GM23248 (cell line): Measurements from ENCODE around the gene SH3BGRL2. TPM values are rescaled to one million over a fixed set of nuclear protein-coding genes. Genes with fewer than 3 reads are reported as not detected.

Experiments used
- DNase-seq: peaks from one replicate; pipeline ENCODE4 v3.0.0-alpha.2; 2015
- H2AFZ ChIP-seq: fragments of 200-600 bp; sonication (generic); 2 replicates; pipeline ENCODE4 v1.6.1; 2016; ENCODE audit warnings: antibody characterized with exemption
- H3F3A ChIP-seq: fragments of 200-600 bp; sonication (generic); 2 replicates; pipeline ENCODE4 v1.6.1; 2016; ENCODE audit warnings: mild to moderate bottlenecking, antibody characterized with exemption, mixed run types; ENCODE audit not compliant: insufficient read depth
- H3K27ac ChIP-seq: fragments of 200-600 bp; sonication (generic); 2 replicates; pipeline ENCODE4 v1.5.1; 2016; ENCODE audit warnings: mild to moderate bottlenecking
- H3K27me3 ChIP-seq: fragments of 200-600 bp; sonication (generic); replicated peaks from 2 replicates; pipeline ENCODE4 v1.6.1; 2016; ENCODE audit warnings: mild to moderate bottlenecking; ENCODE audit not compliant: insufficient read depth
- H3K36me3 ChIP-seq: fragments of 200-600 bp; sonication (generic); 2 replicates; pipeline ENCODE4 v1.6.1; 2016; ENCODE audit warnings: low read depth, mild to moderate bottlenecking
- H3K4me1 ChIP-seq: fragments of 200-600 bp; sonication (generic); 2 replicates; pipeline ENCODE4 v1.6.1; 2016; ENCODE audit warnings: mild to moderate bottlenecking; ENCODE audit not compliant: insufficient read depth
- H3K4me2 ChIP-seq: fragments of 200-600 bp; sonication (generic); one replicate; pipeline ENCODE4 v1.6.1; 2016; ENCODE audit warnings: mild to moderate bottlenecking; ENCODE audit not compliant: unreplicated experiment
- H3K4me3 ChIP-seq: fragments of 200-600 bp; sonication (generic); 2 replicates; pipeline ENCODE4 v1.5.1; 2016; ENCODE audit warnings: mild to moderate bottlenecking
- H3K79me2 ChIP-seq: fragments of 200-600 bp; sonication (generic); 2 replicates; pipeline ENCODE4 v1.6.1; 2016; ENCODE audit warnings: mild to moderate bottlenecking; ENCODE audit not compliant: insufficient read depth
- H3K9ac ChIP-seq: fragments of 200-600 bp; sonication (generic); 2 replicates; pipeline ENCODE4 v1.6.1; 2016; ENCODE audit warnings: mild to moderate bottlenecking
- H3K9me2 ChIP-seq: fragments of 200-600 bp; sonication (generic); 2 replicates; pipeline ENCODE4 v1.6.1; 2016; ENCODE audit warnings: mixed run types, mild to moderate bottlenecking, moderate library complexity; ENCODE audit not compliant: insufficient read depth
- H3K9me3 ChIP-seq: fragments of 200-600 bp; sonication (generic); one replicate; pipeline ENCODE4 v1.6.1; 2017; ENCODE audit warnings: low read depth
- H4K20me1 ChIP-seq: fragments of 200-600 bp; sonication (generic); 2 replicates; pipeline ENCODE4 v1.6.0; 2016; ENCODE audit not compliant: insufficient read depth
- EZH2 ChIP-seq: fragments of 200-600 bp; sonication (generic); IDR thresholded peaks from 2 replicates; pipeline ENCODE4 v1.6.1; 2018; ENCODE audit warnings: antibody characterized with exemption, mild to moderate bottlenecking; ENCODE audit not compliant: insufficient read depth, poor library complexity, severe bottlenecking
- EZH2phosphoT487 ChIP-seq: fragments of 200-600 bp; sonication (generic); IDR thresholded peaks from 2 replicates; pipeline ENCODE4 v1.6.1; 2018; ENCODE audit warnings: antibody characterized with exemption, moderate library complexity, mild to moderate bottlenecking, low read depth; ENCODE audit not compliant: insufficient read depth
- WGBS, 2 experiments: methylation state at CpG; one replicate each; pipeline ENCODE4 v1.1.6; 2015 to 2017; ENCODE audit warnings: low lambda C conversion rate in 2 of 2, low coverage in 1 of 2; ENCODE audit errors: missing lambda C conversion rate in 2 of 2; 5-methylcytosine and 5-hydroxymethylcytosine counted together
- in situ Hi-C: fragments of 300-500 bp; cut with MboI; formaldehyde crosslinking; loops from 2 replicates; pipeline ENCODE4 v1.15.0; 2020
- polyA plus RNA-seq: library from polyadenylated mRNA; unstranded; fragments of >200 nt; fragmentation: Nextera tagmentation; extraction: Ambion mirVana; gene quantifications from 2 replicates; pipeline ENCODE4 v1.2.1, GENCODE V29; 2016
- total RNA-seq: library from RNA; depleted of rRNA; stranded (reverse); fragments of >200 nt; shearing (Covaris generic); gene quantifications from 2 replicates; pipeline ENCODE4 v1.2.3, GENCODE V29; 2014

The SH3BGRL2 gene
- total and polyA plus RNA-seq, 2 experiments from 2014 or later: 1.1 to 2.2 TPM

DNA sequence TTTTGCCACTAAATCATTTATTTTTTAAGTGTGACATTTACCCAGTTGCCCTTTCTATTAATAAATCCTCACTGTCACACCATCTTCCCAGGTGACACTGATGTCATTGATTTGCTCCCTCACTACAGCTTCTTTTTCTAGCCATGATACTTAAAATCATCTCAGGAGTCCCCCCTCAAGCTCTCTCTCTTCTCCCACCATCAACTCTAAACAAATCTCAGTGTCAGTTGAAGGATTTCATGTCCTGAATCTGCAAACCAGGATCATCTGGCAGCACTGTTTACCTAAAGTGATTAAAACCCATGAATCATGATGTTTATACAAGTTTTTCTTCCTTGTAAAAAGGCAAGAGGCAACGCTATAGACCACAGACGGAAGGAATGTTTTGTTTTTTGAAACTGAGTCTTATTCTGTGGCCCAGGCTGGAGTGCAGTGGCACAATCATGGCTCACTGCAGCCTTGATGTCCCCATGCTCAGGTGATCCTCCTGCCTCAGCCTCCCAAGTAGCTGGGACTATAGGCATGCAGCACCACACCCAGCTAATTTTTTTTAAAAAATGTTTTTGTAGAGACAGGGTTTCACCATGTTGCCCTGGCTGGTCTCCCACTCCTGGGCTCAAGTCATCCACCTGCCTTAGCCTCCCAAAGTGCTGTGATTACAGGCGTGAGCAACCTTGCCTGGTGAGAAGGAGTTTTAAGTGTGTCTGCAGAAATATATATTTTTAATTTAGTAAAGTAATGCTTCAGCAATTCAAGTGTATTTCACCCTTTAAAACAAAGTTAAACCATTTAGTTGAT lies 30.1 kb upstream of the SH3BGRL2 start:
- H3K4me3 ChIP-seq: no peak overlapping the region
- H3K4me1 ChIP-seq: peaks cover 7% of the 10 kb centered on the region; the same call in 1 of the 2 replicates
- no peaks in the 10 kb centered on the region for H3K36me3 ChIP-seq
- no peaks in the 10 kb centered on the region; the same call in 1 of the 2 replicates for H3F3A ChIP-seq
- DNase-seq: peak; percentile 37
- WGBS, 2 experiments: 46 to 50% methylated on average over 3 of the region's 3 CpGs
- in situ Hi-C loops: no loop called here
- H3K27me3 ChIP-seq: no peaks in the 10 kb centered on the region
- H2AFZ ChIP-seq: no peak overlapping the region
- no peaks in the 10 kb centered on the region for H3K9me2 ChIP-seq
- no peak overlapping the region for H3K4me2 ChIP-seq
- no peaks in the 10 kb centered on the region for H3K9me3 ChIP-seq
- H3K27ac ChIP-seq: no peak overlapping the region
- H4K20me1 ChIP-seq: no peaks in the 10 kb centered on the region
- no peaks in the 10 kb centered on the region for H3K79me2 ChIP-seq
- TF ChIP-seq EZH2 (no peak), EZH2phosphoT487 (no peak)
- no peak overlapping the region for H3K9ac ChIP-seq

DNA sequence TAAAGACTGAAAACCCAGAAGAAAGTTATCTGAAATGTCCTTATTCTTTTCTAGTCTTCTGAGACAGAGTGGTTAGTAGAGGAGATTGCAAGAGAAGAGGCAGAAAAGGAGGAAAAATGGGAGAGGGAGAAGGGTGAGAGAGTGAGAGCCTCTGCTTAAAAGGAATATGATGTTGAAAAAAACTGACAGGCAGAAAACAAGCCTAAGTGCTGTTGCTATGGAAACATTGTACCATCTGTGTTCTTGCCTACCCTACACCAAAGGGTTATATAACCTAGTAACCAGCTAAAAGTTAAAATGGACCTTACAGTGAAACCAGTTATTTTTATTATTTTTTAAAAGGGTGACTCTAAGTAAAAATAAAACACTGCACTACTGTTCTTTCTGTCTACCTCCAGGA lies 28.3 kb upstream of the SH3BGRL2 start:
- Histone ChIP-seq H3K4me1 (peaks cover 7% of the 10 kb centered on the region; the same call in 1 of the 2 replicates), H3K27me3 (no peaks in the 10 kb centered on the region), H3K9ac (no peak overlapping the region), H4K20me1 (no peaks in the 10 kb centered on the region), H3K4me2 (no peak overlapping the region), H3K4me3 (no peak overlapping the region), H3K79me2 (no peaks in the 10 kb centered on the region), H3F3A (no peaks in the 10 kb centered on the region; the same call in 1 of the 2 replicates), H2AFZ (no peak overlapping the region), H3K9me2 (no peaks in the 10 kb centered on the region), H3K36me3 (no peaks in the 10 kb centered on the region), H3K9me3 (no peaks in the 10 kb centered on the region), H3K27ac (no peak overlapping the region)
- DNase-seq: no peak
- TF ChIP-seq EZH2phosphoT487 (no peak), EZH2 (no peak)
- in situ Hi-C loops: no loop called here

DNA sequence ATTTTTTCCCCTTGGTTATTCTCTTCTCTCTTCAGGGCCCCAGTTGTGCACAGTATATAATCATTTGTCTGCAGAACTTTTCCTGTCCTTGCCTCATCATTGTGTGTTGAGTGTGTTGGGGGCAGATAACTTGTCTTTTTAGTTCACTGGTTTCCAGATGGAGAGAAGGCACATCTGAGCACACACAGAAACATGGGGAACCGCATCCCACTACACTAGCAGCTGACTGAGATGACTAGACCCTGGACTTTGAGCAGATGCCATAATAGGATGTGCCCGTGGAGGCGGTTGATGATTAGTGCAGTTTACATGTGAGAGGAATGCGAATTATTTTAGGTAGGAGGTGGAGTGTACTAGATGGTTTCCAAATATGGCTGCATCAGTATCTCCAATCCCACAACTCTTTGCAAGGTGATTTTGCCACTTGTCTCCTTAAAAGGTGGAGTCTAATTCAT lies 26.5 kb upstream of the SH3BGRL2 start:
- WGBS, 2 experiments: 88% methylated on average over 4 of the region's 4 CpGs
- Histone ChIP-seq H3F3A (no peaks in the 10 kb centered on the region; the same call in 1 of the 2 replicates), H3K4me3 (no peak overlapping the region), H3K27ac (no peak overlapping the region), H4K20me1 (no peaks in the 10 kb centered on the region), H3K9me2 (no peaks in the 10 kb centered on the region), H3K36me3 (no peaks in the 10 kb centered on the region), H3K9ac (no peak overlapping the region), H3K79me2 (no peaks in the 10 kb centered on the region), H3K4me1 (peaks cover 7% of the 10 kb centered on the region; the same call in 1 of the 2 replicates), H3K4me2 (no peak overlapping the region), H2AFZ (no peak overlapping the region), H3K9me3 (no peaks in the 10 kb centered on the region), H3K27me3 (no peaks in the 10 kb centered on the region)
- in situ Hi-C loops: no loop called here
- TF ChIP-seq EZH2 (no peak), EZH2phosphoT487 (no peak)
- peak; percentile 7 for DNase-seq

DNA sequence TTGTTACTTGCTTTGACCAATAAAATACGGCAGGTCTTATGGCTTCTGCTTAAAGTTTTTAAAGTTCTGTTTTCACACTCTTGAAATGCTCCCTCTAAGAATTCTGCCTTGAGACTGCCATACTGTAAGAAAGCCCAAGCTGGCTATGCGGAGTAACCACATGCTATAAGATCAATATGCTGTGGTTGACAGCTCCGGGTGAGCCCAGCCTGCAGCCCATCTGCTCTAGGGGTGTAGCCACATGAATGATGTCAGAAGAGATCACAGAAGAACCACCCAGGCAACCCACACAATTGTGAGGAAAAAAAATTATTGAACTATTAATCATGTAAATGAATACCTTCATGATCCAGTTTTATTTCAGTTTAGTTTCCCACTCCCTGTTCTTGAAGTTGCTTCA lies 26.1 kb upstream of the SH3BGRL2 start:
- in situ Hi-C loops: no loop called here

More for the DNA sequence above, 26.1 kb upstream of the SH3BGRL2 start:
- H3K4me1 ChIP-seq: peaks cover 7% of the 10 kb centered on the region; the same call in 1 of the 2 replicates
- H3K9me3 ChIP-seq: no peaks in the 10 kb centered on the region
- TF ChIP-seq EZH2 (no peak), EZH2phosphoT487 (no peak)
- WGBS, 2 experiments: 82 to 89% methylated on average over 3 of the region's 3 CpGs
- H3K36me3 ChIP-seq: no peaks in the 10 kb centered on the region
- no peak overlapping the region for H2AFZ ChIP-seq
- H3K4me2 ChIP-seq: no peak overlapping the region
- H3F3A ChIP-seq: no peaks in the 10 kb centered on the region; the same call in 1 of the 2 replicates
- no peak overlapping the region for H3K27ac ChIP-seq
- no peaks in the 10 kb centered on the region for H3K9me2 ChIP-seq
- no peaks in the 10 kb centered on the region for H3K27me3 ChIP-seq
- no peak for DNase-seq
- H4K20me1 ChIP-seq: no peaks in the 10 kb centered on the region
- no peak overlapping the region for H3K9ac ChIP-seq
- no peaks in the 10 kb centered on the region for H3K79me2 ChIP-seq
- no peak overlapping the region for H3K4me3 ChIP-seq
